Activated CD4-positive, alpha-beta memory T cell treated with anti-CD3 and anti-CD28 coated beads, Interleukin-2, amount 10 ng/mL, durations not matched to agents 7 days and 5 days (primary cell): ENCODE results near the gene MAPK12. TPM values are rescaled to one million over a fixed set of nuclear protein-coding genes. Genes with fewer than 3 reads are reported as not detected.

Experiments
- CTCF ChIA-PET: fragments of 350-600 bp; sonication (Branson Sonifier 250); formaldehyde crosslinking; loops from one replicate; lab custom pipeline; 2021; ENCODE audit warnings: antibody characterized with exemption, inconsistent platforms; lab: Charles Lee
- POLR2A ChIA-PET: fragments of 350-600 bp; sonication (Branson Sonifier 250); formaldehyde crosslinking; loops from one replicate; lab custom pipeline; 2021; ENCODE audit warnings: antibody characterized with exemption; lab: Charles Lee
- DNase-seq: peaks from one replicate; pipeline ENCODE4 v3.0.0-alpha.2; 2020
- H3K27ac Mint-ChIP-seq: one replicate; pipeline ENCODE4 v1.8.0; 2021; ENCODE audit warnings: mild to moderate bottlenecking, mixed read lengths
- H3K27me3 Mint-ChIP-seq: one replicate; pipeline ENCODE4 v1.8.0; 2021; ENCODE audit warnings: mixed read lengths
- H3K36me3 Mint-ChIP-seq: one replicate; pipeline ENCODE4 v1.8.0; 2021; ENCODE audit warnings: low read depth, mixed read lengths
- H3K4me1 Mint-ChIP-seq: one replicate; pipeline ENCODE4 v1.8.0; 2021; ENCODE audit warnings: mixed read lengths
- H3K4me3 Mint-ChIP-seq: one replicate; pipeline ENCODE4 v1.8.0; 2021; ENCODE audit warnings: mild to moderate bottlenecking, mixed read lengths
- H3K9me3 Mint-ChIP-seq: one replicate; pipeline ENCODE4 v1.8.0; 2021; ENCODE audit warnings: mixed read lengths
- total RNA-seq, 2 experiments: library from RNA; stranded (reverse); gene quantifications; one replicate each; pipeline ENCODE4 v1.2.3, GENCODE V29; 2021

MAPK12 gene
- total RNA-seq, 2 experiments from 2014 or later: 4.8 to 5.8 TPM

- ChIA-PET POLR2A (interaction anchor here (0.6 kb wide), 1 partner anchor 15 kb away, joined by 3 read pairs; no protein-coding TSS in a partner anchor), CTCF (interaction anchor here (0.7 to 1.4 kb wide), 2 partner anchors 20 to 51 kb away, joined by 3 to 5 read pairs; no protein-coding TSS in a partner anchor)
- no peak for DNase-seq
- Mint-ChIP-seq H3K4me1 (peaks cover 10% of the 10 kb centered on the region), H3K4me3 (no peak overlapping the region), H3K27me3 (peaks cover 9% of the 10 kb centered on the region), H3K36me3 (no peaks in the 10 kb centered on the region), H3K9me3 (no peaks in the 10 kb centered on the region), H3K27ac (no peak overlapping the region)
Measured at GRCh38 chr22:50296658-50297490, 35.4 kb upstream of the MAPK12 start.

DNA sequence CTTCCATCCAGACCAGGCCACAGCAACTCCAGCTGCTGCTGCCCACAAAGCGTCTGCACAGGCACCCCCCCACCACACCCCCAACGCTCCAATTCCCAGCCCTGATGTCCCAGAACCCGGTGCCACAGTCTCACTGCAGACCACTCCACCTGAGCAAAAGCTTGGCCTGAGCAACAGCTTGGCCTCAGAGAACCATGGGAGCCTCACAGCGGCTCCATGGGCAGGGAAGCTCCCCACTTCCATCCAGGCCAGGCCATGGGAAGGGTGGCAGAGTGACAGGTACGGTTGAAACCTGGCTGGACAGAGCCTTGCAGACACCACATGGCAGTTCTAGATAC is 32.8 kb upstream of the MAPK12 start:
- no peak overlapping the region for H3K4me3 Mint-ChIP-seq
- peaks cover 10% of the 10 kb centered on the region for H3K4me1 Mint-ChIP-seq
- POLR2A ChIA-PET: interaction anchor here (0.8 to 1.5 kb wide), 5 partner anchors 11 to 47 kb away, joined by 3 to 4 read pairs (median 3); no protein-coding TSS in a partner anchor
- no peaks in the 10 kb centered on the region for H3K36me3 Mint-ChIP-seq
- no peak overlapping the region for H3K27ac Mint-ChIP-seq
- H3K27me3 Mint-ChIP-seq: peaks cover 9% of the 10 kb centered on the region
- CTCF ChIA-PET: interaction anchor here (1.5 kb wide), 1 partner anchor 11 kb away, joined by 3 read pairs; no protein-coding TSS in a partner anchor
- no peak for DNase-seq
- H3K9me3 Mint-ChIP-seq: no peaks in the 10 kb centered on the region

DNA sequence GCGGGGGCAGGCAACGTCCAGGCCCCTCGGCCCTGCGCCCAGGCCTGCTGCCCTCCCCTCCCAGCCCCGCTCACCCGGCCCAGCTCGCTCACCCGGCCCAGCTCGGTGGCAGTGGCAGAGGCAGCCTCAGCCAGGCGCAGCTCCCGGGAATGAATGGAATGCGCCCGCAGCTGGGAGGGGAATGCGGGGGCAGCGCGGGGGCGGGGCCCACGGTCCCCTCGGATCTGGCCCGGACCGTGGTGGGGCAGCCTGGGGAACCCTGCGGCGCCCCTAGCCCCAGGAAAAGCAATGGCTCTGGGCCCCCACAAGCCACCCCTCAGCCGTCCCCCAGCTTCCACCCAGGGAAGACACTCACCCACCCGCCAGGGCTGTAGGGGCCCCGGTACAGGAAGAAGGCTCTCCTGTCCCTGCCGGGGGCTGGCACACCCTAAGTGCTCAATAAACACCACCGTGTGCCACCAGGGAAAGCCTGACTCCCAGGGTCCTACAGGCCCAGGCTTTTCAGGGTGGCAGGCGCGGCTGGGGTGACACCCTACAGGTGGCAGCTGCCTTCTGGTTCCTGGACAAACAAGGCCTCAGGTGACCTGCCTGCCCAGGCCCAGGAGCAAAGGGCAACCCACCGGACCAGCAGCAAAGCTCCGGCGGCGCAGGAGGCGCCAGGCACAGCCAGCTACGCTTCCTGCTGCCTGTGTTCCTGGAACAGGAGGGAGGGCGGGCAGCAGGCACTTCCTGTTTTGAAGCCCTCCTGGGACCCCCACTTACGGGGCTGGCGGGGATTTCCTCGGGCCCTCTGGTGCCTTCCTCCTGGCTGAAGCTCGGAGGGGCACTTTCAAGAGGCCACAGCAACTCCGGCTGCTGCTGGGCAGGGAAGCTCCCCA is 32.2 kb upstream of the MAPK12 start:
- no peak overlapping the region for H3K27ac Mint-ChIP-seq
- peaks cover 9% of the 10 kb centered on the region for H3K27me3 Mint-ChIP-seq
- ChIA-PET POLR2A (interaction anchor here (0.8 to 1.5 kb wide), 5 partner anchors 12 to 48 kb away, joined by 3 to 4 read pairs (median 3); no protein-coding TSS in a partner anchor), CTCF (interaction anchor here (1.5 kb wide), 1 partner anchor 11 kb away, joined by 3 read pairs; no protein-coding TSS in a partner anchor)
- no peaks in the 10 kb centered on the region for H3K9me3 Mint-ChIP-seq
- DNase-seq: no peak
- peak overlapping the region; percentile 24 for H3K4me3 Mint-ChIP-seq
- H3K36me3 Mint-ChIP-seq: no peaks in the 10 kb centered on the region
- H3K4me1 Mint-ChIP-seq: peaks cover 10% of the 10 kb centered on the region

GRCh38 chr22:50292643-50293440 is 31.4 kb upstream of the MAPK12 start:
- Mint-ChIP-seq H3K27me3 (peaks cover 9% of the 10 kb centered on the region), H3K4me3 (peak overlapping the region; percentile 39), H3K27ac (peak overlapping the region; percentile 2), H3K36me3 (no peaks in the 10 kb centered on the region), H3K4me1 (peaks cover 10% of the 10 kb centered on the region), H3K9me3 (no peaks in the 10 kb centered on the region)
- POLR2A ChIA-PET: interaction anchor here (1.1 to 1.5 kb wide), 3 partner anchors 12 to 49 kb away, joined by 3 to 4 read pairs (median 3); no protein-coding TSS in a partner anchor
- no peak for DNase-seq
- CTCF ChIA-PET: interaction anchor here (1.5 kb wide), 1 partner anchor 12 kb away, joined by 3 read pairs; no protein-coding TSS in a partner anchor

DNA sequence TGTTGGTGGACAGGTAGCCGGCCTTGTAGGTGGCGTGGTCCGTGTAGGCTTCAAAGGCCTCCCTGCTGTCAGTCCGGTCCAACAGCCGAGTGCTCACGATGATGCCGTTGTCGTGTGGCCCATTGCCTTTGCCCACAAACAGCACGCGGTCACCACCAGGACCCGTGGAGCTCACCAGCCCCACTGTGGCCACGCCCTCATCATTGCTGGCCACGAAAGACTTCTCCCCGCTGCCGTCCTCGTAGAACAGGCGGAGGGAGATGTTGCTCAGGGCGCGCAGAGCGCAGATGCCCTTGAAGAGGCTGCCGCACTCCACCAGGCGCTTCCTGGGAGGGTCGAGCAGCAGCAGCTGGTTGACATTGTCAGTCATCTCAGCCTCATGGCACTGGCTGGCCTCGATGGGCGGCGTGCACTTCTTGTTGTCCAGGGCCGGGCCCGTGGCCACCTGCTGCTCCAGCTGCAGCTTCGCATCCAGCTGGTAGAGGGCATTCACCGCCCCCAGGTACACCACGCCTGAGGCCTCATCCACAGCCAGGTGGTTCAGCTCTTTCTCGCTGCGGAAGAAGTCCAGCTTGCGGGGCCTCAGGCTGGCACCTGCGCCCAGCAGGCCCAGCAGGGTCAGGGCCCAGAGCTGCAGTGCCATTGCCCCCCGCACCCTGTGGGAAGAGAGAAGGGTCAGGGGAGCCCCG is 28.6 kb upstream of the MAPK12 start:
- H3K36me3 Mint-ChIP-seq: no peaks in the 10 kb centered on the region
- no peak overlapping the region for H3K27ac Mint-ChIP-seq
- peaks cover 10% of the 10 kb centered on the region for H3K4me1 Mint-ChIP-seq
- ChIA-PET CTCF (no interaction called here), POLR2A (no interaction called here)
- no peak overlapping the region for H3K4me3 Mint-ChIP-seq
- peaks cover 8% of the 10 kb centered on the region for H3K27me3 Mint-ChIP-seq
- H3K9me3 Mint-ChIP-seq: no peaks in the 10 kb centered on the region
- DNase-seq: no peak

DNA sequence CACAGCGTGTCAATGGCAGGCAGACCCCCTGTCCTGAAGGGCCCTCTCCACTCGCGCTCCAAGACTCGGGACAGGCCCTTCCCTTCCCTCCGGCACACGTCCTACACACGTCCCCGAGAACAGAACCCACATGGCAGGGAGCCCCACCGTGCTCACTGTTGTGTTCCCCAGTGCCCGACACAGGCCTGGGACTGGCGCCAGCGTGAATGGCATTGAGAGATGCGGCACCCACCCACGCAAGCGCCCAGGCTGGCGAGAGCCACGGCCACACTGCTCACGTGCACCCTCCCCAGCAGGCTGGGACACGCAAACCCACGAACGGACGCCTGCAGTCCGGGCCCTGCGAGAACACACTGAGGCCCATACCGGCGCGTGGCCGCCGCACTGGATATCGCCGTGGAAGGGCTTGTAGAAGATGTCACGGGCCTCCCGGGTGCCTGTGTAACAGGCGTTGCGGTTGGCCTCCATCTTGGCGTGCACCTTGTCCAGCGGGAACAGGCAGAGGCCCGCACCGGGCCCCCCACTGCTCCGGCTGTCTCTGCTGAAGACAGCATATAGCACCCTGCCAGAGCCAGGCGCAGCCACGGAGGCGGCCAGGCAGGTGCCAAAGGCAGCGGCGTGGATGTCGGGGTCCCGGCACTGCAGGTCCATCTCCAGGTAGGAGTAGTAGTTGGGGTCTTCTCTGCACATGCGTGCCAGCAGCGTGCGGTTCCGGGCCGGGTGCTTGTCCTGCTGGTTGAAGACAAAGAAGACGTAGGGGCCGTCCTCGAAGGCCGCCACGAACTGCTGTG is 27.9 kb upstream of the MAPK12 start:
- peaks cover 10% of the 10 kb centered on the region for H3K4me1 Mint-ChIP-seq
- peaks cover 8% of the 10 kb centered on the region for H3K27me3 Mint-ChIP-seq
- DNase-seq: no peak
- no peaks in the 10 kb centered on the region for H3K9me3 Mint-ChIP-seq
- no peak overlapping the region for H3K4me3 Mint-ChIP-seq
- CTCF ChIA-PET: no interaction called here
- H3K36me3 Mint-ChIP-seq: no peaks in the 10 kb centered on the region
- POLR2A ChIA-PET: no interaction called here
- no peak overlapping the region for H3K27ac Mint-ChIP-seq

DNA sequence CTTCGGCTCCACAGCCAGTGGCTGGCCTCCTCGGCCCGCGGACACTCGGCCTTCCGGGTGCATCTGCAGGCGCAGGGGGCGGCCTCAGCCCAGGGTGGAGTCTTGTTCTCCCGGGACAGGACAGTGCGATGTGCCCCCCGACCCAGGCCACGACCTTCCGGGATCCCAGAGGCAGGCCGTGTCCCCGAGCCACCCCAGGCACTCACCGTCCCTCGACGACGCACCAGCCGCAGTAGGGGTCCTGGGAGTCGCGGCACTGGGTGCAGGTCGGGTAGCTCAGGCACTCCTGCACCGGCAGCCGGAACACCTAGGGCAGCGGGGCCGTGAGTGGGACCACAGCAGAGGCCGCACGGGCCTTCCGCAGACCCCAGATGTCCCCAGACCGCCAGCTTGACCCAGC is 26.2 kb upstream of the MAPK12 start:
- CTCF ChIA-PET: interaction anchor here (1.0 kb wide), 1 partner anchor 11 kb away, joined by 3 read pairs; no protein-coding TSS in a partner anchor

DNA sequence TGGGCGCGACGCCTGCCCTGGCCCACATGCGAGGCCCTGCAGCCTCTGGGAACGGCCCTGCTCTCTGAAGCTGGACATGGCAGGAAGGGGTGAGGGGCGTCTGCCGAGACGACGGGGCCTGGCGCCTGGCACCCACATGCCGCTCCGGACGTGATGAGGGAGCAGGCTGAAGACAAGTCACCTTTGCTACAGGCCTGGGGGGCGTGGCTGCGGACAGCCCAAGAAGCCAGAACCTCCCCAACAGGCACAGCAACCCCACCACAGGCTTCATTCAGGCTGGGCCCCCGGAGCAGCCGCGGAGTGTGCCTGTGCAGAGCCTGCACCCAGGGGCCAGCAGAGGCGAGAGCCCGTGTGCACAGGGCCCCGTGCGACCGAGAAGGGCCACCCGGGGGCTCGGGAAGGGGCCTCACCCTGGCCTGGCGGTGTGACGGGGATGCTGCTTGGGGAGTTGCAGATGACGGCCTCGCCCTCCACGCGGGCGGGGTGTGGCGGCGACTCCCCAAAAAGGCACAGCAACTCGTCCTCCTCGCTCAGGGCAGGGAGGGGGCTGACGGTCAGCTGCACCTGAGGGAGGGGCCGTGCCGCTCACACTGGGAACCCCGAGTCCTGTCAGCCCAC is 25.3 kb upstream of the MAPK12 start:
- H3K4me1 Mint-ChIP-seq: no peaks in the 10 kb centered on the region
- H3K27me3 Mint-ChIP-seq: no peaks in the 10 kb centered on the region
- H3K9me3 Mint-ChIP-seq: no peaks in the 10 kb centered on the region
- no peaks in the 10 kb centered on the region for H3K36me3 Mint-ChIP-seq
- no peak overlapping the region for H3K27ac Mint-ChIP-seq
- no peak for DNase-seq
- ChIA-PET CTCF (no interaction called here), POLR2A (no interaction called here)
- no peak overlapping the region for H3K4me3 Mint-ChIP-seq

More for the DNA sequence above, 26.2 kb upstream of the MAPK12 start:
- H3K4me3 Mint-ChIP-seq: no peak overlapping the region
- peaks cover 5% of the 10 kb centered on the region for H3K27me3 Mint-ChIP-seq
- H3K27ac Mint-ChIP-seq: no peak overlapping the region
- no peaks in the 10 kb centered on the region for H3K9me3 Mint-ChIP-seq
- H3K4me1 Mint-ChIP-seq: peaks cover 5% of the 10 kb centered on the region
- H3K36me3 Mint-ChIP-seq: no peaks in the 10 kb centered on the region
- POLR2A ChIA-PET: no interaction called here
- DNase-seq: no peak

- H3K9me3 Mint-ChIP-seq: no peaks in the 10 kb centered on the region
- ChIA-PET POLR2A (no interaction called here), CTCF (no interaction called here)
Measured at GRCh38 chr22:50286275-50286674, 24.8 kb upstream of the MAPK12 start.

DNA sequence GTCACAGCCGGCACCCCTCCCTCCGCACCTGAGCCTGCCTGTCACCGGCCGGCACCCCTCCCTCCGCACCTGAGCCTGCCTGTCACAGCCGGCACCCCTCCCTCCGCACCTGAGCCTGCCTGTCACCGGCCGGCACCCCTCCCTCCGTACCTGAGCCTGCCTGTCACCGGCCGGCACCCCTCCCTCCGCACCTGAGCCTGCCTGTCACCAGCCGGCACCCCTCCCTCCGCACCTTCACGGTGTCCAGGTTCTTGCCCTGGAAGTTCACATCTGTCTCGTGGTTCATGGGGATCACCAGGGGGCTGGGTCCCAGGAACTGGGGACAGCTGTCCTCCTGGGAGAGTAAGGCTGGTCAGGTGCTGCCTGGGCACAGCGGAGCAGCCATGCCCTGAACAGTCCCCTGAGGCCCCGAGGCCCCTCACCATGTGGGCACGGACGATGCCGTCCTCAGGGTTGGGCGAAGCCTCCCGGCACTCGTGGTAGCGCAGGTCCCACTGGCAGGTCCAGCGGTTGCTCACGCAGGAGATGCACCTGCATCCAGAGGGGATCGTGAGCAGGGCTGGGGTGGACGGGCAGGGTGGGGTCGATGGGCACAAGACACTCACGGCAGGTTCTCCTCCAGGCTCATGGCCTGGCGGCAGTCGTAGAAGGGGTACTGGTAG is 24.2 kb upstream of the MAPK12 start:
- Mint-ChIP-seq H3K4me3 (no peak overlapping the region), H3K4me1 (no peaks in the 10 kb centered on the region), H3K9me3 (no peaks in the 10 kb centered on the region), H3K27ac (no peak overlapping the region), H3K27me3 (no peaks in the 10 kb centered on the region), H3K36me3 (no peaks in the 10 kb centered on the region)
- ChIA-PET POLR2A (no interaction called here), CTCF (no interaction called here)
- no peak for DNase-seq

More at GRCh38 chr22:50286275-50286674, 24.8 kb upstream of the MAPK12 start:
- H3K4me1 Mint-ChIP-seq: no peaks in the 10 kb centered on the region
- no peaks in the 10 kb centered on the region for H3K27me3 Mint-ChIP-seq
- H3K27ac Mint-ChIP-seq: no peak overlapping the region
- H3K36me3 Mint-ChIP-seq: no peaks in the 10 kb centered on the region
- no peak for DNase-seq
- H3K4me3 Mint-ChIP-seq: no peak overlapping the region

- no peak overlapping the region for H3K4me3 Mint-ChIP-seq
- H3K36me3 Mint-ChIP-seq: no peaks in the 10 kb centered on the region
- H3K27ac Mint-ChIP-seq: no peak overlapping the region
- H3K4me1 Mint-ChIP-seq: no peaks in the 10 kb centered on the region
- no peak for DNase-seq
- no peaks in the 10 kb centered on the region for H3K27me3 Mint-ChIP-seq
- no peaks in the 10 kb centered on the region for H3K9me3 Mint-ChIP-seq
- CTCF ChIA-PET: no interaction called here
- POLR2A ChIA-PET: no interaction called here
Measured at GRCh38 chr22:50284479-50284878, 23.0 kb upstream of the MAPK12 start.
